Loucy (cell line): Measurements from ENCODE around the gene DENND5B.
A peak's percentile ranks its signal among the peaks of the same experiment; 100 is the strongest.

Experiments
- H2AFZ ChIP-seq: fragments of 200-600 bp; sonication (generic); 2 replicates; pipeline ENCODE4 v1.6.0; 2016; ENCODE audit warnings: antibody characterized with exemption, mild to moderate bottlenecking, low read length, moderate library complexity
- H3F3A ChIP-seq: fragments of 200-600 bp; 2 replicates; pipeline ENCODE4 v1.6.0; 2016; ENCODE audit warnings: antibody characterized with exemption, low read depth, mild to moderate bottlenecking
- H3K27me3 ChIP-seq: fragments of 200-600 bp; sonication (generic); 2 replicates; pipeline ENCODE4 v1.6.1; 2014; ENCODE audit warnings: low read length, mild to moderate bottlenecking; ENCODE audit not compliant: insufficient read depth, poor library complexity, severe bottlenecking
- H3K36me3 ChIP-seq: fragments of 200-600 bp; sonication (generic); 2 replicates; pipeline ENCODE4 v1.6.1; 2016; ENCODE audit warnings: low read length; ENCODE audit not compliant: insufficient read depth
- H3K4me1 ChIP-seq: fragments of 200-600 bp; sonication (generic); 2 replicates; pipeline ENCODE4 v1.5.1; 2014; ENCODE audit warnings: low read length, mild to moderate bottlenecking; ENCODE audit not compliant: insufficient read depth, poor library complexity, severe bottlenecking
- H3K4me2 ChIP-seq: fragments of 200-600 bp; sonication (generic); 2 replicates; pipeline ENCODE4 v1.6.0; 2014; ENCODE audit warnings: antibody characterized with exemption, low read length, low read depth, mild to moderate bottlenecking; ENCODE audit not compliant: poor library complexity, severe bottlenecking
- H3K4me3 ChIP-seq: fragments of 200-600 bp; sonication (generic); 2 replicates; pipeline ENCODE4 v1.5.1; 2014; ENCODE audit warnings: low read length, mild to moderate bottlenecking, mixed read lengths; ENCODE audit not compliant: poor library complexity, severe bottlenecking
- H3K79me2 ChIP-seq: fragments of 200-600 bp; sonication (generic); 2 replicates; pipeline ENCODE4 v1.6.1; 2014; ENCODE audit warnings: low read length; ENCODE audit not compliant: insufficient read depth
- H3K9ac ChIP-seq: fragments of 200-600 bp; sonication (generic); 2 replicates; pipeline ENCODE4 v1.6.0; 2014; ENCODE audit warnings: mild to moderate bottlenecking, low read depth, low read length, moderate library complexity; ENCODE audit not compliant: poor library complexity, severe bottlenecking
- H3K9me2 ChIP-seq: fragments of 200-600 bp; sonication (generic); replicated peaks from 2 replicates; pipeline ENCODE4 v1.6.1; 2016; ENCODE audit warnings: low read depth, low read length, mixed read lengths
- H3K9me3 ChIP-seq: fragments of 200-600 bp; sonication (generic); 2 replicates; pipeline ENCODE4 v1.6.1; 2014; ENCODE audit warnings: mild to moderate bottlenecking, antibody characterized with exemption, low read length, low read depth; ENCODE audit not compliant: insufficient read depth
- H4K20me1 ChIP-seq: fragments of 200-600 bp; sonication (generic); 2 replicates; pipeline ENCODE4 v1.6.0; 2014; ENCODE audit warnings: antibody characterized with exemption, low read length, mild to moderate bottlenecking; ENCODE audit not compliant: insufficient read depth, poor library complexity, severe bottlenecking
- EZH2phosphoT487 ChIP-seq: fragments of 200-600 bp; IDR thresholded peaks from 2 replicates; pipeline ENCODE4 v1.6.1; 2018; ENCODE audit warnings: antibody characterized with exemption, mild to moderate bottlenecking, moderate library complexity, borderline replicate concordance
- TF ChIP-seq, protein P1 (sequence below): fragments of 200-600 bp; sonication (generic); conservative IDR thresholded peaks from 2 replicates; pipeline ENCODE4 v1.5.1; 2014; ENCODE audit warnings: mild to moderate bottlenecking, antibody characterized with exemption, low read length

The DENND5B gene

DNA sequence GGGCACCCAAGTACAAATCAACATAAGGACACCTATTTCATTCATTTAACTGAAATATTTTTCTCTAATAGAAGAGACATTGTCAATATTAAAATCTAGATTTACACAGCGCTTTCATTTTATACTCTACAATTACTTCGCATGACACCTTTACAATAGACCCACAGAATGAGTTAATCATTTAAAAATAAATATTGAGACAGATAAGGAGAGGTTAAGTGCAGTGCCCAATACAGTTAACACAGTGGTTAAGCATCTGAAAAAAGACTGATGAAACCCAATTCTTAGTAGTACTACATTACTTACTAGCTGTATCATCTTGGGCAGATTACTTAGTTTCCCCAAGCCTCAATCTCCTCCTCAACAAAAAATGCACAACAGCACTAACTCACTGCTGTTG, 116.2 kb downstream of the DENND5B start:
- Histone ChIP-seq H3K4me2 (no peak overlapping the region), H3K27me3 (no peaks in the 10 kb centered on the region), H3K9me3 (no peaks in the 10 kb centered on the region), H4K20me1 (no peaks in the 10 kb centered on the region), H3K9ac (no peak overlapping the region), H3K36me3 (peaks cover 6% of the 10 kb centered on the region; the same call in 1 of the 2 replicates), H3K79me2 (no peaks in the 10 kb centered on the region), H2AFZ (no peak overlapping the region), H3F3A (no peaks in the 10 kb centered on the region), H3K4me1 (peaks cover 19% of the 10 kb centered on the region), H3K4me3 (no peak overlapping the region), H3K9me2 (no peaks in the 10 kb centered on the region)
- TF ChIP-seq, protein P1, sequence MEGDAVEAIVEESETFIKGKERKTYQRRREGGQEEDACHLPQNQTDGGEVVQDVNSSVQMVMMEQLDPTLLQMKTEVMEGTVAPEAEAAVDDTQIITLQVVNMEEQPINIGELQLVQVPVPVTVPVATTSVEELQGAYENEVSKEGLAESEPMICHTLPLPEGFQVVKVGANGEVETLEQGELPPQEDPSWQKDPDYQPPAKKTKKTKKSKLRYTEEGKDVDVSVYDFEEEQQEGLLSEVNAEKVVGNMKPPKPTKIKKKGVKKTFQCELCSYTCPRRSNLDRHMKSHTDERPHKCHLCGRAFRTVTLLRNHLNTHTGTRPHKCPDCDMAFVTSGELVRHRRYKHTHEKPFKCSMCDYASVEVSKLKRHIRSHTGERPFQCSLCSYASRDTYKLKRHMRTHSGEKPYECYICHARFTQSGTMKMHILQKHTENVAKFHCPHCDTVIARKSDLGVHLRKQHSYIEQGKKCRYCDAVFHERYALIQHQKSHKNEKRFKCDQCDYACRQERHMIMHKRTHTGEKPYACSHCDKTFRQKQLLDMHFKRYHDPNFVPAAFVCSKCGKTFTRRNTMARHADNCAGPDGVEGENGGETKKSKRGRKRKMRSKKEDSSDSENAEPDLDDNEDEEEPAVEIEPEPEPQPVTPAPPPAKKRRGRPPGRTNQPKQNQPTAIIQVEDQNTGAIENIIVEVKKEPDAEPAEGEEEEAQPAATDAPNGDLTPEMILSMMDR, result no peak
- no peak for TF ChIP-seq EZH2phosphoT487

- peak overlapping the region; percentile 58 for H3K4me2 ChIP-seq
- no peaks in the 10 kb centered on the region for H3F3A ChIP-seq
Observed at GRCh38 chr12:31471823-31472222, 119.1 kb downstream of the DENND5B start.

GRCh38 chr12:31471051-31471450, 119.9 kb downstream of the DENND5B start:
- Histone ChIP-seq H4K20me1 (no peaks in the 10 kb centered on the region), H3F3A (no peaks in the 10 kb centered on the region), H2AFZ (no peak overlapping the region), H3K4me2 (no peak overlapping the region), H3K9me3 (no peaks in the 10 kb centered on the region), H3K79me2 (no peaks in the 10 kb centered on the region), H3K4me1 (peaks cover 19% of the 10 kb centered on the region), H3K4me3 (no peak overlapping the region), H3K9ac (no peak overlapping the region), H3K9me2 (no peaks in the 10 kb centered on the region), H3K27me3 (no peaks in the 10 kb centered on the region), H3K36me3 (no peaks in the 10 kb centered on the region)
- TF ChIP-seq, protein P1, result no peak
- no peak for TF ChIP-seq EZH2phosphoT487

More at GRCh38 chr12:31471823-31472222, 119.1 kb downstream of the DENND5B start:
- H3K9ac ChIP-seq, result no peak overlapping the region
- peaks cover 19% of the 10 kb centered on the region for H3K4me1 ChIP-seq
- H3K36me3 ChIP-seq, result no peaks in the 10 kb centered on the region
- no peaks in the 10 kb centered on the region for H3K9me2 ChIP-seq
- TF ChIP-seq EZH2phosphoT487, result no peak
- TF ChIP-seq, protein P1, result no peak
- no peak overlapping the region for H2AFZ ChIP-seq
- no peaks in the 10 kb centered on the region for H3K9me3 ChIP-seq
- no peaks in the 10 kb centered on the region for H4K20me1 ChIP-seq
- no peaks in the 10 kb centered on the region for H3K27me3 ChIP-seq
- H3K4me3 ChIP-seq, result peak overlapping the region; percentile 39
- no peaks in the 10 kb centered on the region for H3K79me2 ChIP-seq
